HepG2 (cell line): ENCODE results near the gene PSIP1. TPM values are rescaled to one million over a fixed set of nuclear protein-coding genes. Genes with fewer than 3 reads are reported as not detected.

ENCODE experiments used
- ATAC-seq: fragments of 200-7000 bp; cut with Tn5 transposase; 3 replicates; pipeline ENCODE4 v1.9.1; 2020; ENCODE audit warnings: mild to moderate bottlenecking, moderate library complexity
- BruUV-seq: library from RNA; stranded (reverse); fragments of 400-500 nt; replicated peaks from 2 replicates; lab custom pipeline; 2021; lab: Mats Ljungman, UMichigan
- CTCF ChIA-PET: fragments of 300-600 bp; formaldehyde crosslinking; extraction: SDS; loops from one replicate; lab custom pipeline; 2021; ENCODE audit warnings: low total read pairs, inconsistent platforms, low intra/inter-chr PET ratio; lab: Yijun Ruan, JAX
- POLR2A ChIA-PET: fragments of 350-600 bp; sonication (Branson Sonifier 250); formaldehyde crosslinking; loops from one replicate; lab custom pipeline; 2020; ENCODE audit warnings: antibody characterized with exemption, inconsistent platforms; lab: Yijun Ruan, JAX
- DNase-seq: peaks from one replicate; pipeline ENCODE4 v3.0.0-alpha.2; 2015; ENCODE audit warnings: low spot score
- FAIRE-seq: peaks from 3 replicates; lab custom pipeline; 2011; peaks lifted over from hg19 to GRCh38; lab: Jason Lieb, UNC
- H2AFZ ChIP-seq: one replicate; pipeline ENCODE4 v1.6.1; 2011; ENCODE audit warnings: low read length, inconsistent platforms
- H3K27ac ChIP-seq: fragments of 300-600 bp; 3 replicates; pipeline ENCODE4 v1.8.0; 2011; ENCODE audit warnings: mixed run types, mild to moderate bottlenecking, mixed read lengths, low read length, inconsistent platforms; ENCODE audit not compliant: insufficient read depth; ENCODE audit errors: extremely low read length
- H3K27me3 ChIP-seq, 2 experiments: fragments of 200-600 bp in 1 of 2; 2 replicates in 1 of 2; 3 replicates in 1 of 2; pipeline versions ENCODE4 v1.6.0 to v1.8.0; 2011; ENCODE audit warnings: low read length in 2 of 2, mild to moderate bottlenecking in 2 of 2, moderate library complexity in 2 of 2, inconsistent platforms in 1 of 2; ENCODE audit not compliant: insufficient read depth in 2 of 2, control insufficient read depth in 1 of 2
- H3K36me3 ChIP-seq, 2 experiments: fragments of 200-600 bp in 1 of 2; replicated peaks in 1 of 2; 2 replicates in 1 of 2; 3 replicates in 1 of 2; pipeline versions ENCODE4 v1.5.1 to v1.8.0; 2011; ENCODE audit warnings: low read length in 2 of 2, inconsistent platforms in 1 of 2; ENCODE audit not compliant: insufficient read depth in 2 of 2, control insufficient read depth in 1 of 2
- H3K4me1 ChIP-seq: 2 replicates; pipeline ENCODE4 v1.5.1; 2012; ENCODE audit warnings: low read length, inconsistent platforms; ENCODE audit not compliant: insufficient read depth
- H3K4me2 ChIP-seq: 2 replicates; pipeline ENCODE4 v1.6.0; 2011; ENCODE audit warnings: low read depth, low read length, inconsistent platforms
- H3K4me3 ChIP-seq, 3 experiments: fragments of 200-600 bp in 1 of 3; sonication (generic), shearing (Covaris generic) in 1 of 3; replicated peaks in 1 of 3; 2 replicates each; pipeline ENCODE4 v1.5.1; 2011 to 2016; ENCODE audit warnings: low read length in 3 of 3, inconsistent platforms in 2 of 3, low read depth in 2 of 3, mild to moderate bottlenecking in 2 of 3, control low read depth in 1 of 3, mixed read lengths in 1 of 3; ENCODE audit not compliant: insufficient read depth in 1 of 3
- H3K79me2 ChIP-seq: one replicate; pipeline ENCODE4 v1.6.1; 2011; ENCODE audit warnings: low read length, inconsistent platforms; ENCODE audit not compliant: insufficient read depth
- H3K9ac ChIP-seq: 2 replicates; pipeline ENCODE4 v1.6.0; 2011; ENCODE audit warnings: mild to moderate bottlenecking, low read depth, low read length, inconsistent platforms; ENCODE audit not compliant: insufficient read depth
- H3K9me3 ChIP-seq: 2 replicates; pipeline ENCODE4 v1.5.1; 2012; ENCODE audit warnings: mild to moderate bottlenecking, low read length
- H4K20me1 ChIP-seq: 2 replicates; pipeline ENCODE4 v1.6.0; 2011; ENCODE audit warnings: inconsistent platforms, mild to moderate bottlenecking, low read length, moderate library complexity; ENCODE audit not compliant: insufficient read depth
- AHR ChIP-seq: IDR thresholded peaks from 2 replicates; pipeline ENCODE4 v1.6.1; 2018; ENCODE audit warnings: missing genetic modification reagents, missing compliant biosample characterization
- BRCA1 ChIP-seq: sonication (generic); formaldehyde crosslinking; IDR thresholded peaks from 2 replicates; pipeline ENCODE4 v1.4.0; 2020; ENCODE audit warnings: missing genetic modification reagents
- BRF2 ChIP-seq: sonication (generic); formaldehyde crosslinking; IDR thresholded peaks from 2 replicates; pipeline ENCODE4 v1.8.1; 2022; ENCODE audit warnings: mild to moderate bottlenecking, missing genetic modification reagents
- ELF4 ChIP-seq: sonication (generic); formaldehyde crosslinking; IDR thresholded peaks from 2 replicates; pipeline ENCODE4 v1.5.0; 2020; ENCODE audit warnings: missing genetic modification reagents, mild to moderate bottlenecking, moderate library complexity, borderline replicate concordance
- ESRRA ChIP-seq: sonication (generic); formaldehyde crosslinking; IDR thresholded peaks from 2 replicates; pipeline ENCODE4 v1.5.1; 2020; ENCODE audit warnings: mild to moderate bottlenecking, low read depth, missing genetic modification reagents
- GATA4 ChIP-seq: sonication (generic); IDR thresholded peaks from 2 replicates; pipeline ENCODE4 v1.6.1; 2016; ENCODE audit warnings: antibody characterized with exemption, low read depth, borderline replicate concordance
- RFX1 ChIP-seq: fragments of 450-650 bp; IDR thresholded peaks from 2 replicates; pipeline ENCODE4 v1.6.1; 2017
- RXRA ChIP-seq: sonication (generic); formaldehyde crosslinking; IDR thresholded peaks from 2 replicates; pipeline ENCODE4 v1.5.1; 2020; ENCODE audit warnings: missing genetic modification reagents
- WGBS: methylation state at CpG from one replicate; pipeline ENCODE4 v1.1.6; 2017; ENCODE audit warnings: low lambda C conversion rate; 5-methylcytosine and 5-hydroxymethylcytosine counted together
- in situ Hi-C: cut with HindIII; loops from 2 replicates; pipeline ENCODE4 v1.10.0; 2017; ENCODE audit warnings: low pct_unique_long_range_greater_than_20kb; ENCODE audit not compliant: extremely low pct_ligation_motif_present
- intact Hi-C: fragments of 100-400 bp; cut with micrococcal nuclease; formaldehyde crosslinking; loops from one replicate; pipeline ENCODE4 v1.10.0; 2022; ENCODE audit not compliant: unreplicated experiment
- polyA plus RNA-seq, 8 experiments: library from polyadenylated mRNA; depleted of rRNA in 3 of 8; stranded (reverse) in 7 of 8; unstranded in 1 of 8; fragments of >200 nt; fragmentation: Illumina TruSeq in 4 of 8; extraction: Trizol in 4 of 8; gene quantifications; 2 replicates each; pipeline versions ENCODE4 v1.2.1 to v1.2.3, GENCODE V29; 2011 to 2016; ENCODE audit warnings: low read depth in 4 of 8, missing spikeins in 1 of 8, mixed read lengths in 1 of 8; ENCODE audit not compliant: insufficient read depth in 1 of 8
- total RNA-seq, 5 experiments: library from RNA; depleted of rRNA; stranded (reverse); fragments of >200 nt; fragmentation: Illumina TruSeq; extraction: Trizol; gene quantifications; 2 replicates each; pipeline ENCODE4 v1.2.3, GENCODE V29; 2016; ENCODE audit warnings: low read depth in 1 of 5
- TF ChIP-seq, protein P1 (sequence below), 2 experiments: IDR thresholded peaks; 2 replicates each; pipeline ENCODE4 v1.6.1; 2011 to 2012; ENCODE audit warnings: low read length in 2 of 2, borderline replicate concordance in 1 of 2, low read depth in 1 of 2, mild to moderate bottlenecking in 1 of 2, moderate library complexity in 1 of 2
- TF ChIP-seq, protein P2 (sequence below): IDR thresholded peaks from 2 replicates; pipeline ENCODE4 v1.6.1; 2016; ENCODE audit warnings: mild to moderate bottlenecking, missing biosample characterization, missing genetic modification reagents
- TF ChIP-seq, protein P3 (sequence below): sonication (generic); formaldehyde crosslinking; IDR thresholded peaks from 2 replicates; pipeline ENCODE4 v1.4.0; 2020; ENCODE audit warnings: mild to moderate bottlenecking, missing genetic modification reagents

PSIP1 gene
- total and polyA plus RNA-seq, 2 of the 13 experiments (the other 11 are each of a cell fraction or from before 2014, with no cell fraction given), result 12.6 to 46.4 TPM

DNA sequence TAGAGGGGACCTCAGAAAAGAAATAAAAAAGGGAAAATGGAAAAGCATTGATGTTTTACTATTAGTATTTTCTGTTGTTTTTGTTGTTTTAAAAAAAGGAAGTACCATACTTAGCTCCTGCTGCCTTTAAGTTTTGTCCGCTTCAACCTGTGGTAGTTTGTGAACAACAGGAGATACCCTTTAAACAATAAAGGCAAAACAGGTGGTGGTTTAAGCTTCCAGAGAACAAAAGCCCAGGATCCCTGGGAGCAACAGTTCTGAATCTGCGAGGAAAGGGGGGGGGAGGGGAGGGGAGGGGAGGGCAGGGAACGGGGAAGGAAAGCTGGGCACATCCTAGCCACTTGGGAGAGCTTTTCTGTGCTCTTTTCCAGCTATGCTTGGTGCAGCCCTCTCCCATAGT is 2.1 kb upstream of the PSIP1 start:
- no peak overlapping the region for H3K27ac ChIP-seq
- in situ Hi-C loops (no loop called here), intact Hi-C loops (loop anchor here (10.0 kb wide), 1 partner anchor 92 kb away; no protein-coding TSS in a partner anchor)
- no peak overlapping the region for H3K4me3 ChIP-seq
- POLR2A ChIA-PET, result interaction anchor here (1.6 kb wide), 1 partner anchor 40 kb away, joined by 13 read pairs; the partner anchor contains the start of gene CCDC171
- TF ChIP-seq, protein P1, sequence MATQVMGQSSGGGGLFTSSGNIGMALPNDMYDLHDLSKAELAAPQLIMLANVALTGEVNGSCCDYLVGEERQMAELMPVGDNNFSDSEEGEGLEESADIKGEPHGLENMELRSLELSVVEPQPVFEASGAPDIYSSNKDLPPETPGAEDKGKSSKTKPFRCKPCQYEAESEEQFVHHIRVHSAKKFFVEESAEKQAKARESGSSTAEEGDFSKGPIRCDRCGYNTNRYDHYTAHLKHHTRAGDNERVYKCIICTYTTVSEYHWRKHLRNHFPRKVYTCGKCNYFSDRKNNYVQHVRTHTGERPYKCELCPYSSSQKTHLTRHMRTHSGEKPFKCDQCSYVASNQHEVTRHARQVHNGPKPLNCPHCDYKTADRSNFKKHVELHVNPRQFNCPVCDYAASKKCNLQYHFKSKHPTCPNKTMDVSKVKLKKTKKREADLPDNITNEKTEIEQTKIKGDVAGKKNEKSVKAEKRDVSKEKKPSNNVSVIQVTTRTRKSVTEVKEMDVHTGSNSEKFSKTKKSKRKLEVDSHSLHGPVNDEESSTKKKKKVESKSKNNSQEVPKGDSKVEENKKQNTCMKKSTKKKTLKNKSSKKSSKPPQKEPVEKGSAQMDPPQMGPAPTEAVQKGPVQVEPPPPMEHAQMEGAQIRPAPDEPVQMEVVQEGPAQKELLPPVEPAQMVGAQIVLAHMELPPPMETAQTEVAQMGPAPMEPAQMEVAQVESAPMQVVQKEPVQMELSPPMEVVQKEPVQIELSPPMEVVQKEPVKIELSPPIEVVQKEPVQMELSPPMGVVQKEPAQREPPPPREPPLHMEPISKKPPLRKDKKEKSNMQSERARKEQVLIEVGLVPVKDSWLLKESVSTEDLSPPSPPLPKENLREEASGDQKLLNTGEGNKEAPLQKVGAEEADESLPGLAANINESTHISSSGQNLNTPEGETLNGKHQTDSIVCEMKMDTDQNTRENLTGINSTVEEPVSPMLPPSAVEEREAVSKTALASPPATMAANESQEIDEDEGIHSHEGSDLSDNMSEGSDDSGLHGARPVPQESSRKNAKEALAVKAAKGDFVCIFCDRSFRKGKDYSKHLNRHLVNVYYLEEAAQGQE (IDR thresholded peaks at IDR 0.05; ENCODE audit: borderline replicate concordance in 1 of 2, low read depth in 1 of 2, low read length in 2 of 2), result no peak
- TF ChIP-seq BRF2 (CRISPR knock-in tag), result no peak
- TF ChIP-seq RXRA (CRISPR knock-in tag), result no peak
- TF ChIP-seq, protein P2, sequence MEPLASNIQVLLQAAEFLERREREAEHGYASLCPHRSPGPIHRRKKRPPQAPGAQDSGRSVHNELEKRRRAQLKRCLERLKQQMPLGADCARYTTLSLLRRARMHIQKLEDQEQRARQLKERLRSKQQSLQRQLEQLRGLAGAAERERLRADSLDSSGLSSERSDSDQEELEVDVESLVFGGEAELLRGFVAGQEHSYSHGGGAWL (CRISPR knock-in tag), result no peak
- no peak for TF ChIP-seq BRCA1 (CRISPR knock-in tag)
- TF ChIP-seq RFX1, result no peak
- TF ChIP-seq, protein P3, sequence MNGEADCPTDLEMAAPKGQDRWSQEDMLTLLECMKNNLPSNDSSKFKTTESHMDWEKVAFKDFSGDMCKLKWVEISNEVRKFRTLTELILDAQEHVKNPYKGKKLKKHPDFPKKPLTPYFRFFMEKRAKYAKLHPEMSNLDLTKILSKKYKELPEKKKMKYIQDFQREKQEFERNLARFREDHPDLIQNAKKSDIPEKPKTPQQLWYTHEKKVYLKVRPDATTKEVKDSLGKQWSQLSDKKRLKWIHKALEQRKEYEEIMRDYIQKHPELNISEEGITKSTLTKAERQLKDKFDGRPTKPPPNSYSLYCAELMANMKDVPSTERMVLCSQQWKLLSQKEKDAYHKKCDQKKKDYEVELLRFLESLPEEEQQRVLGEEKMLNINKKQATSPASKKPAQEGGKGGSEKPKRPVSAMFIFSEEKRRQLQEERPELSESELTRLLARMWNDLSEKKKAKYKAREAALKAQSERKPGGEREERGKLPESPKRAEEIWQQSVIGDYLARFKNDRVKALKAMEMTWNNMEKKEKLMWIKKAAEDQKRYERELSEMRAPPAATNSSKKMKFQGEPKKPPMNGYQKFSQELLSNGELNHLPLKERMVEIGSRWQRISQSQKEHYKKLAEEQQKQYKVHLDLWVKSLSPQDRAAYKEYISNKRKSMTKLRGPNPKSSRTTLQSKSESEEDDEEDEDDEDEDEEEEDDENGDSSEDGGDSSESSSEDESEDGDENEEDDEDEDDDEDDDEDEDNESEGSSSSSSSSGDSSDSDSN (CRISPR knock-in tag), result no peak
- TF ChIP-seq ESRRA (CRISPR knock-in tag), result no peak
- TF ChIP-seq GATA4, result no peak
- no peak for TF ChIP-seq AHR (CRISPR knock-in tag)
- no peak for TF ChIP-seq ELF4 (CRISPR knock-in tag)
- no TSS peak for BruUV-seq
- CTCF ChIA-PET, result no interaction called here
- H3K4me1 ChIP-seq, result peaks cover 30% of the 10 kb centered on the region
- peaks cover 16% of the 10 kb centered on the region for H3K79me2 ChIP-seq
- no peaks in the 10 kb centered on the region; the same call in 1 of the 2 replicates for H4K20me1 ChIP-seq
- ATAC-seq (no peak), FAIRE-seq (no peak), DNase-seq (no peak)
- H2AFZ ChIP-seq, result no peak overlapping the region
- H3K4me2 ChIP-seq, result no peak overlapping the region
- H3K9me3 ChIP-seq, result no peaks in the 10 kb centered on the region
- no peak overlapping the region for H3K9ac ChIP-seq
- H3K36me3 ChIP-seq, result no peaks in the 10 kb centered on the region
- H3K27me3 ChIP-seq, result no peaks in the 10 kb centered on the region; a peak in 1 of 5 replicates
- 46% methylated on average over 3 of the region's 3 CpGs for WGBS
